Fibroblast of the aortic adventitia (primary cell): Measurements from ENCODE around the gene JARID2. TPM values are rescaled to one million over a fixed set of nuclear protein-coding genes. Genes with fewer than 3 reads are reported as not detected.

Experiments
- DNase-seq: peaks from one replicate; pipeline ENCODE4 v3.0.0-alpha.2; 2010; ENCODE audit warnings: low read depth
- H3K4me3 ChIP-seq: 2 replicates; pipeline ENCODE4 v1.5.1; 2011; ENCODE audit warnings: low read depth, mild to moderate bottlenecking, control low read depth, low read length, moderate library complexity
- CTCF ChIP-seq: IDR thresholded peaks from 2 replicates; pipeline ENCODE4 v1.5.1; 2011; ENCODE audit warnings: mild to moderate bottlenecking, low read length, control low read depth, inconsistent platforms; ENCODE audit not compliant: insufficient read depth
- total RNA-seq: library from RNA; depleted of rRNA; stranded (reverse); fragments of >200 nt; gene quantifications from 2 replicates; pipeline ENCODE4 v1.2.3, GENCODE V29; 2012; ENCODE audit warnings: low replicate concordance

The JARID2 gene
- total RNA-seq, 1 donor, result 8.3 TPM

- TF ChIP-seq CTCF, result no peak
- no peak for DNase-seq
- no peak overlapping the region for H3K4me3 ChIP-seq
Observed at GRCh38 chr6:15252195-15252594, 6.3 kb downstream of the JARID2 start.

- no peak for DNase-seq
- no peak overlapping the region for H3K4me3 ChIP-seq
- TF ChIP-seq CTCF, result no peak
Observed at GRCh38 chr6:15253203-15254022, 7.5 kb downstream of the JARID2 start.

GRCh38 chr6:15254070-15254975, 8.5 kb downstream of the JARID2 start:
- TF ChIP-seq CTCF, result no peak
- no peak overlapping the region for H3K4me3 ChIP-seq
- DNase-seq, result no peak

- no peak for TF ChIP-seq CTCF
- DNase-seq, result no peak
- no peak overlapping the region for H3K4me3 ChIP-seq
Observed at GRCh38 chr6:15255481-15255880, 9.6 kb downstream of the JARID2 start.

GRCh38 chr6:15255909-15256395, 10.1 kb downstream of the JARID2 start:
- no peak for DNase-seq
- H3K4me3 ChIP-seq, result no peak overlapping the region
- TF ChIP-seq CTCF, result no peak

- no peak for TF ChIP-seq CTCF
- no peak overlapping the region for H3K4me3 ChIP-seq
- DNase-seq, result no peak
Observed at GRCh38 chr6:15256538-15257271, 10.8 kb downstream of the JARID2 start.
